NCI-H2081 treated with DMSO at 0.1 percent for 48 hours (cell line): ENCODE results near the gene TMEM40.
"Not testable (repeated sequence)": the region's sequence is repeated elsewhere in the genome, so short reads cannot be mapped to it uniquely, and the experiment has no call there.

ENCODE experiments used
- DNase-seq: peaks from one replicate; lab custom pipeline; 2025; lab: John Stamatoyannopoulos, UW

The TMEM40 gene

DNA sequence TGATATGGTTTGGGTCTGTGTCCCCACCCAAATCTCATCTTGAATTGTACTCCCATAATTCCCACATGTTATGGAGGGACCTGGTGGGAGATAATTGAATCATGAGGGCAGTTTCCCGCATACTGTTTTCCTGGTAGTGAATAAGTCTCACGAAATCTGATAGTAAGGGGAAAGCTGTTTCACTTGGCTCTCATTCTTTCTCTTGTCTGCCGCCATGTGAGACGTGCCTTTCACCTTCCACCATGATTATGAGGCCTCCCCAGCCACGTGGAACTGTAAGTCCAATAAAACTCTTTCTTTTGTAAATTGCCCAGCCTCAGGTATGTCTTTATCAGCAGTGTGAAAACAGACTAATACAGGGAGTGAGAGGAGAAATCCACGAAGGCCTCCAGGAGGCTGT lies 16.9 kb upstream of the TMEM40 start:
- not testable (repeated sequence) for DNase-seq

DNA sequence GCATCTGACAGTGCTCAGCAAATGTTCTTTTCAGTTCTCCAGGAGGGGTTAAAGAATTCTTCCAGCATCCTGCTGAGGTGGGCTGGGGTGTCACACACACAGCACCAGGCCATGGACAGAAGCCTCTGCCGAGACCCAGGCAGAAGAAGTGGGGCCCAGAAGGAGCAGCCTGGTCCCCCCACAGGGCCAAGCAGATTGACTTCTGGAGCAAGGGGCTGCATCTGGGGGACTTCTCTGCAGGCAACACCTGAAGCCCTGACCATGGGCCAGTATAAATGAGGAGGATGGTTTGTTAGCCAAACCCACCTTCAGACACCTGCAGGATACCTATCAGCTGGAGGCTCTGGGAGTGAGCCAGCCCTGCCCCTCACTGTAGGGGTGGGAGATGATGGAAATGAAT lies 16.2 kb upstream of the TMEM40 start:
- no peak for DNase-seq

DNA sequence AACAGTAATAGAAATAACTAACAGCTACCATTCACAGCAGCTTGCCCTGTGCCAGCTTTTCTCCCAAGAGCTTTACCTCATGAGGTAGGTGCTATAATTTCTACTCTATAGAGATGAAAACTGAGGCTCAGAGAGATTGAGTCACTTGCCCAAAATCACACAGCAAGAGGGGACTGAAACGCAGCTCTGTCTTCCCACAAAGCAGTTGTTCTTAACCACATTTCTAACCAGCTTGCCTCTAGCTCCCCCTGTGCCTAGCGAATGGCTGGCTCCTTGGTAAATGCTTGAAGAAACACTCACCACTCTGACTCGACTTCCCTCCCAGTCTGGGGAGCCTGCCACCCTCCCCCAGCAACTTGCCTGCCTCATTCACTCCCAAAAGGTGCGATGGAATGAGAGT lies 15.6 kb upstream of the TMEM40 start:
- DNase-seq, result no peak

DNA sequence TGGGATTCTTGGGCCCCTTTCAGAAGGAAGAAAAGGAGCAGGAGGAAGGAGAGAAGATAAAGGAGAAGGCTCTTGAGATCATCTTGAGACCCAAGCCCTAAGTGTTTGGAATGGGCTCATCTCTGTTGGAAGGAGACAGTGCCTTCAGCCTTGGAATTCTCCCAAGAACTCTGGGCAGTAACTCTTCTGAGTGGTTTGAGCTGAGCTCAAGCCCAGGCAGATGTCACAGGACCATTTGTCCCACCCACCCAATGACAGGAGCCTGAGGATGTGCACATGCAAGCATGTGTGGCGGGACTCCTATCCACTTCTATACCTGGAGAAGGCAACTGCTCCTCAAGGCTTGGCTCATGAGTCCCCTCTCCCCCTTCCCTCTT lies 14.6 kb upstream of the TMEM40 start:
- no peak for DNase-seq

DNA sequence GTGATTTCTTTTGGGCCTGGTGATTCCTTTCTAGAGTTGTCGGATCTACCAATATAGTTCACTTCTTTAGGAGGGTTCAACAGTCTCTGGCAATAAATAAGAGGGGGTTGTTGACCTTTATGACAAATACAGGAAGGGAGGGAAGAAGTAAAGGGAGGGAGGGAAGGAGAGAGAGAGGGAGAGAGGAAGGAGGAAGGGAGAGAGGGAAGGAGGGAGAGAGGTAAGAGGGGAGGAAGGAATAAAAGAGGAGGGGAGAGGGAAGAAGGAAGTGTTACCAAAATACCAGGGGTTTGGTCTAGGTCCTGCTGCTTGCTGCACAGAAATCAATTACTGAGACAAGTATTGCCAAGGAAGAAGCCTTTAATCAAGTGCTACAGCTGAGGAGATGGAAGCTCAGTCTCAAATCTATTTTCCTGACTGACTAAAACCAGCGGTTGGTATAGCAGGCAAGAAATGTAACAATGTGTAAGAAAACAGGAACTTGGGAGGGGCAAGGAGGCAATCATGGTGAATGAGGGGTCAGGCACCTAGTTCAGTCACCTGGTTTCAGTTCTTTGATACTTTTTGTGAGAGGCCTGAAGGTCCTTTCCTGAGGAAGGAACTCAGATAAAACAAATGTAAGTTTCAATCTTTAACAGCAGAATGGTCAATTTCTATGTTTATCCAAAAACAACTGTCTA lies 14.1 kb upstream of the TMEM40 start:
- no peak for DNase-seq

DNA sequence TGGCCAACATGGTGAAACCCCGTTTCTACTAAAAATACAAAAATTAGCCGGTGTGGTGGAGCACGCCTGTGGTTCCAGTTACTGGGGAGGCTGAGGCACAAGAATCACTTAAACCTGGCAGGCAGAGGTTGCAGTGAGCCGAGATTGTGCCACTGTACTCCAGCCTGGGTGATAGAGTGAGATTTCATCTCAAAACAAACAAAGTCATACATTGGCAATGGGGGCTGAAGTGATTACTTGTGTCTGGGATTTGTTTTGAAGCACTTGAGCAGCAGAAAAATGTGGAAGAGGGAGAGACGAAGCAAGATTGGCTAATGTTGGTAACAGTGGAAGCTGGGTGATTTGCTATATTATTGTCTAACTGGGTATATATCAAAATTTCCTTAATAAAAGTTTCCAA lies 13.4 kb upstream of the TMEM40 start:
- no peak for DNase-seq

DNA sequence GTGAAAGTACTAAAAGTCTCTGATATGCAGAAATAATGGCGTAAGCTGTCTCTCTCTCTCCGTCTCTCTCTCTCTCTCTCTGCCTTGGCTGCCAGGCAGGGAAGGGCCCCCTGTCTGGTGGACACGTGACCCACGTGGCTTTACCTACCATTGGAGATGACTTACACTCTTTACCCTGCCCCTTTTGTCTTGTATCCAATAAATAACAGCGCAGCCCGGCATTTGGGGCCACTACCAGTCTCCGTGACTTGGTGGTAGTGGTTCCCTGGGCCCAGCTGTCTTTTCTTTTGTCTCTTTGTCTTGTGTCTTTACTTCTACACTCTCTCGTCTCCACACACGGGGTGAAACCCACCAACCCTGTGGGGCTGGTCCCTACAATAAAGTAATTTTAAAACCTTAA lies 12.2 kb upstream of the TMEM40 start:
- DNase-seq, result no peak

DNA sequence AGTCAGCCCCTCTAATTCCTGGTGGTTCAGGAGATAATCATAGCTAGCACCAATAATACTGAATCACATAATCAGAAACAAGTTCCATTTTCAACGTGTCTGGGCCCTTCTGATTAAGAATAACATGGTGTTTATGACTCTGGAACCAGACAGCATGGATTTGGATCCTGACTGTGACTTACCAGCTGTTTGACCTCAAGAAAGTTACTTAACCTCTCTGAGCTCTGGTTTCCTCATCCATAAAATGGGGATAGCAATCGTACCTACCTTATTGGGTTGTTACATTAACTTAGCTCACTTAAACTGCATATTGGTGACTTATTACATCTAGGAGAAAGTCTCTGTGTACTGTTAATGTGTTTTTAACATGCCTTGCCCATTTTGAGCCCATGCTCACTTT lies 10.7 kb upstream of the TMEM40 start:
- DNase-seq, result no peak

DNA sequence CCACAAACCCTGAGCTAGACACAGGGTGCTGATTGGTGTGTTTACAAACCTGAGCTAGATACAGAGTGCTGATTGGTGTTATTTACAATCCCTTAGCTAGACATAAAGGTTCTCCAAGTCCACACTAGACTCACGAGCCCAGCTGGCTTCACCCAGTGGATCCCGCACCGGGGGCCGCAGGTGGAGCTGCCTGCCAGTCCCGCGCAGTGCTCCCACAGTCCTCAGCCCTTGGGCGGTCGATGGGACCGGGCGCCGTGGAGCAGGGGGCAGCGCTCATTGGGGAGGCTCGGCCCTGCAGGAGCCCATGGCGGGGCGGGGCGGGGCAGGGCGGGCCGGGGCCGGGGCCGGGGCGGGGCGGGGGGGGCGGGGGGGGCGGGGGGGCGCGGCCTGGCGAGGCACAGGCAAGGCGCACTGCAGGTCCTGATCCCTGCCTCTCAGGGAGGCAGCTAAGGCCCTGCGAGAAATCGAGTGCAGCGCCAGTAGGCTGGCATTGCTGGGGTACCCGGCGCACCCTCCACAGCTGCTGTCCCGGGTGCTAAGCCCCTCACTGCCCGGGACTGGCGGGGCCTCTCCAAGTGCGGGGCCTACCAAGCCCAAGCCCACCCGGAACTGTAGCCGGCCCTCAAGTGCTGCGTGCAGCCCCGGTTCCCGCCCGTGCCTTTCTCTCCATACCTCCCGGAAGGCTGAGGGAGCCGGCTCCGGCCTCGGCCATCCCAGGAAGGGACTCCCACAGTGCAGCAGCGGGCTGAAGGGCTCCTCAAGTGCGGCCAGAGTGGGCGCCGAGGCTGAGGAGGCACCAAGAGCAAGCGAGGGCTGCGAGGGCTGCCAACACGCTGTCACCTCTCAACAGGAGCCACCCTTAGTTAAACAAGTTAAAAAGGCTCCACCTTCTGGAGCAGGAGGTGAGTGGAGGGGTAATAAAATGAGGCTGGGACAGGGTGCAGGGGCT lies 9.8 kb upstream of the TMEM40 start:
- DNase-seq, result no peak

DNA sequence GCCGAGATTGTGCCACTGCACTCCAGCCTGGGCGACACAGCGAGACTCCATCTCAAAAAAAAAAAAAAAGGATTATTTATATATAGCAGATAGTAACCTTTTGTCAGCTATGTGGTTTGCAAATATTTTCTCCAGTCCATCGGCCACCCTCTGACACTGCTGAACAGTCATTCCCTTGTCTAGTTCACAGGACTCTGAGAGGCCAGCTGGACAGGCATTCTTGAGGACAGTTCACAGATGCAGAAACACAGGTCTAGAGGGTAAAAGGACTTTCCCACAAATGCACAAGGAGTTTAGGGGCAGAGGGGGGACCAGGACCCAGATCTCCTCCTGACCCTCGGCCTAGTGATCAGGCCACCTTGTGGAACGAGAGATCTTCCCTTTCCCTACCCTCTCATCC lies 7.5 kb upstream of the TMEM40 start:
- no peak for DNase-seq

DNA sequence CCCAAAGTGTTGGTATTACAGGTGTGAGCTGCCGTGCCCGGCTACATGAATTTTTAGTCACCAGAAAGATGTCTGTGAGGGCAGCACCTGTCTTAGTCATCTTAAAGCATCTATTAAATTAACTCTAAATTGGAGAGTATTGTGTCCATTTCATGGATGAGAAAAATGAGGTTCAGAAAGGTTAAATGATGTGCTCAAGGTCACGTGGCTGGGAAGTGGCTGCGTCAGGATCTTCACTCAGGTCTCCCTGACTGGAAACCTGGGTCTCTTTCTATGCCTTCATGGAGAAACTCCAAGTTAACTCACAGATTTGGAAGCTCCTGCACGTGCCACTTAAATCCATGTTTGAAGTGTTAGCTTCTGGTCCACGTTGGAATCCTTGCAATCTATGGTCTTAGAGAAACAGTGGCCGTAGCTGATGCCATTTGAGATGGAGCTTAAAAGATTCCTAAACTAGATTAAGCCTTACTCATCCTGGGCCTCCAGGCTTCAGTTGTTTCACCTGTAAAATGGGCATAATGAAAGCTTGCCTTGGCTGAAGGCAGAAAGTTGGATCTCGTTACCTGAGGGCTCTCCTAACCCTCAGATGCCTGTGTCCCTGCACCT lies 5.2 kb upstream of the TMEM40 start:
- DNase-seq, result no peak

DNA sequence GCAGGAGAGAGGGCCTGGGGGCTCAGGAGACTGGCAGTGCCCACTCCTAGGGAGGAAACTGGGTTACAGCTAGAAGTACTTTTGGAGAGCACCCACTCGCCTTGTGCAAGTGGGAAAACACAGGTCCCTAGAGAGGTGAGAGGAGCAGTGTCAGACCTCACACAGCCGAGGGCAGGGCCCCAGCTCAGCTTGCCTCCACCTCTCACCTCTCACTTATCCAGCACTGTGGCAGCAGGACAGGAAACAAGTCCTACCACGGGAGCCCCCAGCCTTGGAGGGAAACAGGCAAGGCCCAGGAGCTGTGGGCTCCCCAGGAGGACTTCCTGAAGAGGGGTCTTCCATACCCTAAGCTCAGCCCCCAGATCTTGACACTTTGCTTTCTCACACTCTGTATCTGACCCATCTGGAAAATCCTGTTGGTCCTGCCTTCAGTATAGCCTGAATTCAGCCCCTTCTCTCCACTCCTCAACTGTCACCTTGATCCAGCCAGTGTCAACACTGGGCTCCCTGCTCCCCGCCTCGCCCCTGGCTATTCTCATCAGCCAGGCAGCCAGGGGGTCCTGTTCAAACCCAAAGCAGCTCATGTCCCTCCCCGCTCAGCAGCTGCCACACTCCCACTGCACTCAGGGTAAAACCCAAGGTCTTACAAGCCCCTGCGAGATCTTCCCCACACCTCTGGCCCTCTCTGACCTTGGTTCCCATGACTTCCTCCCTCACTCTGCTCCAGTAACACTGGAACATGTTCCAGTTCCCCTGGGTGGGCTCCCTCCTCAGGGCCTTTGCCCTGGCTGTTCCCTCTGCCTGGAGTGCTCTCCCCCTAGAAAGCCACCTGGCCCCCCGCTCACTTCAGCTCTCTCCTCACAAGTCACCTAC lies 870 bp upstream of the TMEM40 start:
- DNase-seq, result no peak

DNA sequence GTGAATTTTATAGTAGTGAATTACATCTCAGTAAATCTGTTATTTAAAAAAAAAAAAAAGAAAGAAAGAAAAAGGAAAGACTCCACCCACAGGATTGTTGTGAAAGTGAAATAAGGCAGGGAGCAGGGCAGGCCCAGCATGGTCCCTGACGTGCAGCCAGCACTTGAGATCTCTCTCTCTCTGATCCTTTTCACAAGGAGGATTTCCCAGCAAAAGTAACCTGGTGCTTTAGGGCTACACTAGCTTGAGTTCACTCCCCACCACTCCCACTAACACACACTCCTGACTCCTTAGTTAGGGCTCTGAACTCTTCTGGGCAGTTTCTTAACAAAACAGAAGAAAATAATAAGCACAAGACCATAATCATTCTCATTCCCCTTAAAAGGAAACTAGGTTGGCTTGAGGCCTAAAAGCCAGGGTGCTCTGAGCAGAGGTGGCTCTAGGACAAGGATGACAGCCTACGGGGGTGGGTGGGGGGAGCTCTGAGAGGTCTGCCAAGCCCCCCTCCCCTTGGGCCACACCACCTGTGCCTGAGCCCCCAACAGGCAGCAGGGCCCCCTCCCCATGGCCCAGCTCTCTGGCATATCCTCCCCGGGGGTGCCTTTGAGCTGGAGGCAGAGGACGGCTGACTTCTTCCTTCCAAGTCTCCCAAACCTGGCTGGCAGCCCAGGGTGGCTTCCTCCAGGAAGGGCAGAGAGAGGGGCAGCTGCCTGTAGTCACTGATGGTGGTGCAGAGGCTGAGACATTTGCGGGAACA lies 856 bp downstream of the TMEM40 start:
- DNase-seq, result no peak

DNA sequence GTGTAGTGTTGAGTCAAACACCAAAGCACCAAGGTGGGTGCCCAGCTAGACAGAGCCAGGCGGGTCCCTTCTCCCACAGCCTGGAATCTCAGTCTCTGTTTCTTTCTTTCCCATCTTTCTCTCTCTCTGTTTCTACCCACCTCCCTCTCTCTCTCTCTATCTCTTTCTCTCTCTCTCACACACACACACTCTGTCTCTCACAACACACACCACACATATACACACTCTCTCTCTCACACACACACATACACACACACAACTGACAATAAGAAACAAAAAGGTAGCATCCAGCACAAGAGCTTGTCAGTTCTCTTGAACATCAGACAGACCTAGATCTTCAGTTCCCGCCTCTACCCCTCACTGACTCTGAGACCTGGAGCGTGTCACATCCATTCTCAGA lies 2.4 kb downstream of the TMEM40 start:
- no peak for DNase-seq

DNA sequence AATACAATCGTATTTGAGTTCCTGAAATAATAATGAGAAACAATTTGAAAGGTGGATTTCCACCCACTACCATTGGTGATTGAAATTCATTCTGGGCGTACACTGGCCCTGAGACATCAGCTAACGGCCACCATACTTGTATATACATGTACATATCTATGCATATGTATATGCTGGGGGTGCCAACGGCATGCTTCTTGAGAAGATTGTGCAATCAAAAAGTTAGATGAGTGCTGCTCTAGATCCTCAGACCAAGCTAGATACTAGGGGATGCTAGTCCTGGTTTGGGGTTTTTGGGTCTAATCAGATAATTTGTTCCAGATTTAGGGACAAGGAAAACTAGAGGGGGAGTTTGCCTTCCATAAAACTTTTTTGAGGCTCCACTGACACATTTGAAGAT lies 2.9 kb downstream of the TMEM40 start:
- no peak for DNase-seq

DNA sequence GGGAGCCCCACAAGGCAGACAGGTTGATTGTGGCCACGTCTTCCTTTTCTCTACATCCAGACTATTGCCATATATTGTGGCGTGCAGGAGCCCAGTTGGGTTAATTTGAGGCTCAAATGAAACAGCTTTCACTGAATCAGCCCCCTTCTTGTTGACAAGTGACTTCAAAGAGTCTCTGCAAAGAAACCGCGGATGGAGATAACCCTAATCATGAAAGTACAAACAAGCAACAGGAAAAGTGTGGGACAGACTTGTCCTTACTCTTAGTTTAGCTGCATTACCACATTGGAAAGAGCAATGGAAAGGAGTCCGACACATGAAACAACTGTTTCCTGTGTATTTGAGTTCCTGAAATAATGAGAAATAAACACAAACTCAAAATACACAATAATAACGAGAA lies 3.3 kb downstream of the TMEM40 start:
- no peak for DNase-seq

DNA sequence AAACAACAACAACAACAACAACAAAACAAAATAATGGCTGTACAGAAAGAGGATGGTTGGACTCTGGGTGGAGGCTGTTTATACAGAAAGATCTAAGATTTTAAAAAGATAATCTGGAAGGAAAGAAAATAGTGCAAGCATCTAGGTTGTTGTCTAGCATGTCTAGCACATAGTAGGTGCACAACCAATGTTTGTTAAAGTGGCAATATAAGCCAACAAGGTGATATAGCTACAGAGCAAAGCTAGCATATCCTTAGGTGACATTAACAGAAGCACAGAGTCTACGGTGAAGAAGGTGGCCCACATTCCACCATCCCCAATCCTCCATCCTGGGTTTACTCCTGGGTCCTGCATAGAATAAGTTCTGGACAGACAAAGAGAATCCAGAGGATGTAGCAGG lies 4.7 kb downstream of the TMEM40 start:
- no peak for DNase-seq

DNA sequence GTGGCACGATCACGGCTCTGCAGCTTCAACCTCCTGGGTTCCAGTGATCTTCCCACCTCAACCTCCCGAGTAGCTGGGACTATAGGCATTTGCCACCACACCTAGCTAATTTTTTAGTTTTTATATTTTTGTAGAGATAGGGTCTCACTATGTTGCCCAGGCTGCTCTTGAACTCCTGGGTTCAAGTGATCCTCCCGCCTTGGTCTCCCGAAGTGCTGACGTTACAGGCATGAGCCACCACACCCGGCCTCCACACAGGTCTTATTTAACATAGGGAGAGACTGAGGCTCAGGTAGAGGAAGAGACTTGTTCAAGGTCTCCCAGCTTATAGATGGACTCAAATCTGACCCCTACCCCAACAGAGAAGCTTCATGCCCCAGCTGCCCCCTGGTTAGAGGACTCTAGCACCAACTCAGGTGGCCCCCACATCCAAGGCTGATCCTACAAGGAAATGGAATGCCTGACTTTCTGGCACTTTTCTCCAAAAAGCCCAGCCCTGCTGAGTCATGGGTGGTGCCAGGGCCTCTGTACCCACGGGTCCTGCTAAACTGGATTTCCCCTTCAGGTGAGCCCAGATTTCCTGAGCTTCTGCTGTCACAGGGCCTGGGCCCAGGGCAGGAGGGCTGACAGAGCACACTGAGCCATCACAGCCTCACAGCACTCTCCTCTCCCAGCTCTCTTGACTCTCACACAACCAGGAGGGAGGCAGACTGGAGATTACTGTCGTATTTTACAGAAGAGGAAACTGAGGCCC lies 5.6 kb downstream of the TMEM40 start:
- no peak for DNase-seq

DNA sequence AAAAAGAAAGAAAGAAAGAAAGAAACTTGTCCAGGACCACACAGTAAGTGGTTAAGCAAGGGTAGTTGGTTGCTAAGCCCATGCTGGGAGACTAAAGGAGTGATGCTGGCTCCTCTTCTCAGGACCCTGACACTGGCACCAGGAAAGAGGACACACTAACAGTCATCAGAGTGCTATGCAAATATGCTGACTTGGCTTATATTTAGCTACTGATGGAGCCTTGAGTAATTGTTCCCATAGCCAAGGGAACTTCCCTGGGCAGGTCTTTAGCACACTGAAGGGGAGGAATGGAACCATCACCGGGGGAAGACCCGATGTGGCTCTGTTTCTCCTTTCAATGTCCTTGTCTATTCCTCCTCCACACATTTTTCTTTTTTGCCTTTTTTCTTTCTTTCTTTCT lies 6.2 kb downstream of the TMEM40 start:
- no peak for DNase-seq

DNA sequence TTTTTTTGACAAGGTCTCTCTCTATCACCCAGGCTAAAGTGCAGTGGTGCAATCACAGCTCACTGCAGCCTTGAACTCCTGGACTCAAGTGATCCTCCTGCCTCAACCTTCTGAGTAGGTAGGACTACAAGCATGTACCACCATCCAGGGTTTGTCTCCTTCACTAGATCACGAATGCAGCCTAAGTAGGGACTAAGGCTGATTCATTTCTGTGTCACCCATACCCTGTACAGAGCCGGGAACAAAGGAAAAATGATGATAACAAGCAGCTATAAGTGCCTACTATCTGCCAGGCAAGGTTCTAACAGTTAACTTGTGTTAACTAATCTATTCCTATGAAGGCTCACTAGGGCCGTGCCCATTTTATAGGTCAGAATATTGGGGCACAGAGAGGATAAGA lies 7.0 kb downstream of the TMEM40 start:
- no peak for DNase-seq

DNA sequence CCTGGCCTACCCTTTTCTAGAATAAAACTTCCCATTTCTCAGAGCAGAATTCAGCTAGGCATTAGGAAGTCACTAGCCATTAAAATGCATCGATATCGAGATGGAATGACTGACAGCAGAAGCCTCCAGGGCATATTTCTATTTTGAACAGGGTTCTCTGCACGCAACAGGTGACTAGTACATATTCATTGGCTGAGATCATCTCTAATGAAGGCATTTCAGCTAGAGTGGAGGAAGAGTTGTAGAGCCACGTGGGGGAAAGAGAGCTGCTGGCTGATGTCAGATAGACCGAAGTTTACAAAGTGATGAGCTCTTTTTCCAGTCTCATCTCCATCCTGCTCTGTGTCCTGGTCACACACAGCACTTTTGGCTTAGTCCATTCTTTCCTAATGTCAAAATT lies 7.5 kb downstream of the TMEM40 start:
- no peak for DNase-seq
